Immature natural killer cell (primary cell): ENCODE data around the gene TMOD1. TPM values are rescaled to one million over a fixed set of nuclear protein-coding genes. Genes with fewer than 3 reads are reported as not detected.

Source experiments
- DNase-seq, 3 donors: peaks; one replicate each; pipeline ENCODE4 v3.0.0; 2022; ENCODE audit warnings: mixed read lengths in 1 of 3
- H3K27ac Mint-ChIP-seq, 6 donors: one replicate each; pipeline ENCODE4 v1.8.0; 2020; ENCODE audit warnings: mixed read lengths in 6 of 6, mild to moderate bottlenecking in 5 of 6, inconsistent platforms in 4 of 6, moderate library complexity in 3 of 6
- H3K27me3 Mint-ChIP-seq, 3 donors: one replicate each; pipeline ENCODE4 v1.8.0; 2020 to 2021; ENCODE audit warnings: low read depth in 3 of 3, mild to moderate bottlenecking in 3 of 3, mixed read lengths in 3 of 3, moderate library complexity in 3 of 3, inconsistent platforms in 1 of 3
- H3K36me3 Mint-ChIP-seq, 3 donors: one replicate each; pipeline ENCODE4 v1.8.0; 2020; ENCODE audit warnings: mixed read lengths in 3 of 3, inconsistent platforms in 2 of 3, mild to moderate bottlenecking in 2 of 3
- H3K4me1 Mint-ChIP-seq, 2 donors: one replicate each; pipeline ENCODE4 v1.8.0; 2020; ENCODE audit warnings: inconsistent platforms in 2 of 2, mild to moderate bottlenecking in 2 of 2, mixed read lengths in 2 of 2, moderate library complexity in 1 of 2
- H3K4me3 Mint-ChIP-seq, 5 donors: one replicate each; pipeline ENCODE4 v1.8.0; 2020; ENCODE audit warnings: mild to moderate bottlenecking in 5 of 5, mixed read lengths in 5 of 5, inconsistent platforms in 3 of 5, moderate library complexity in 3 of 5
- H3K9me3 Mint-ChIP-seq, 6 donors: one replicate each; pipeline ENCODE4 v1.8.0; 2020; ENCODE audit warnings: mild to moderate bottlenecking in 6 of 6, mixed read lengths in 6 of 6, inconsistent platforms in 4 of 6, moderate library complexity in 3 of 6
- polyA plus RNA-seq, 3 donors: library from polyadenylated mRNA; unstranded; fragments of 300-500 nt; fragmentation: Illumina TruSeq; gene quantifications; one replicate each; pipeline ENCODE4 v1.2.3, GENCODE V29; 2021

The TMOD1 gene
- polyA plus RNA-seq, 3 donors from 2014 or later: 1.7 to 4.8 (median 3.7) TPM

- no peaks in the 10 kb centered on the region for H3K36me3 Mint-ChIP-seq
- H3K4me1 Mint-ChIP-seq: peaks cover 19 to 21% of the 10 kb centered on the region in 2 donors
- no peaks in the 10 kb centered on the region for H3K9me3 Mint-ChIP-seq
- no peak overlapping the region for H3K27ac Mint-ChIP-seq
- H3K4me3 Mint-ChIP-seq: peak overlapping the region; percentile 62 to 84 (median 75)
- DNase-seq: no peak
- peaks cover 13 to 23% (median 18%) of the 10 kb centered on the region in 3 donors for H3K27me3 Mint-ChIP-seq
Observed at GRCh38 chr9:97502984-97503861, 1.8 kb downstream of the TMOD1 start.

GRCh38 chr9:97503862-97504210 is 2.4 kb downstream of the TMOD1 start:
- Mint-ChIP-seq H3K4me3 (no peak overlapping the region), H3K36me3 (no peaks in the 10 kb centered on the region)

GRCh38 chr9:97504381-97505216 is 3.1 kb downstream of the TMOD1 start:
- Mint-ChIP-seq H3K4me1 (peaks cover 19 to 21% of the 10 kb centered on the region in 2 donors), H3K4me3 (no peak overlapping the region), H3K27ac (no peak overlapping the region), H3K36me3 (no peaks in the 10 kb centered on the region), H3K9me3 (no peaks in the 10 kb centered on the region), H3K27me3 (peaks cover 13 to 24% (median 18%) of the 10 kb centered on the region in 3 donors)
- DNase-seq: no peak

More at GRCh38 chr9:97503862-97504210, 2.4 kb downstream of the TMOD1 start:
- Mint-ChIP-seq H3K9me3 (no peaks in the 10 kb centered on the region), H3K27ac (no peak overlapping the region), H3K4me1 (peaks cover 19 to 21% of the 10 kb centered on the region in 2 donors), H3K27me3 (peaks cover 13 to 24% (median 18%) of the 10 kb centered on the region in 3 donors)
- DNase-seq: no peak

- H3K27ac Mint-ChIP-seq: no peak overlapping the region
- no peaks in the 10 kb centered on the region for H3K36me3 Mint-ChIP-seq
- H3K27me3 Mint-ChIP-seq: peaks cover 13 to 24% (median 14%) of the 10 kb centered on the region in 3 donors
- no peak overlapping the region for H3K4me3 Mint-ChIP-seq
- H3K4me1 Mint-ChIP-seq: peaks cover 17 to 19% of the 10 kb centered on the region in 2 donors
- H3K9me3 Mint-ChIP-seq: no peaks in the 10 kb centered on the region
- DNase-seq: no peak
Observed at GRCh38 chr9:97505845-97506244, 4.4 kb downstream of the TMOD1 start.

GRCh38 chr9:97506306-97506705 is 4.8 kb downstream of the TMOD1 start:
- H3K4me1 Mint-ChIP-seq: peaks cover 14 to 15% of the 10 kb centered on the region in 2 donors
- peaks cover 10 to 24% (median 11%) of the 10 kb centered on the region in 3 donors for H3K27me3 Mint-ChIP-seq
- H3K27ac Mint-ChIP-seq: no peak overlapping the region
- no peaks in the 10 kb centered on the region for H3K36me3 Mint-ChIP-seq
- no peaks in the 10 kb centered on the region for H3K9me3 Mint-ChIP-seq
- no peak for DNase-seq
- no peak overlapping the region for H3K4me3 Mint-ChIP-seq

GRCh38 chr9:97506787-97507186 is 5.3 kb downstream of the TMOD1 start:
- no peaks in the 10 kb centered on the region for H3K9me3 Mint-ChIP-seq

GRCh38 chr9:97507428-97507984 is 6.0 kb downstream of the TMOD1 start:
- no peaks in the 10 kb centered on the region for H3K36me3 Mint-ChIP-seq
- peaks cover 9 to 10% of the 10 kb centered on the region in 2 donors for H3K4me1 Mint-ChIP-seq
- H3K9me3 Mint-ChIP-seq: no peaks in the 10 kb centered on the region
- DNase-seq: no peak
- H3K27me3 Mint-ChIP-seq: peaks cover 9 to 21% (median 10%) of the 10 kb centered on the region in 3 donors
- H3K4me3 Mint-ChIP-seq: no peak overlapping the region
- no peak overlapping the region for H3K27ac Mint-ChIP-seq

More at GRCh38 chr9:97506787-97507186, 5.3 kb downstream of the TMOD1 start:
- no peak overlapping the region for H3K4me3 Mint-ChIP-seq
- H3K4me1 Mint-ChIP-seq: peaks cover 14 to 15% of the 10 kb centered on the region in 2 donors
- H3K27ac Mint-ChIP-seq: no peak overlapping the region
- no peaks in the 10 kb centered on the region for H3K36me3 Mint-ChIP-seq
- no peak for DNase-seq
- peaks cover 10 to 24% (median 11%) of the 10 kb centered on the region in 3 donors for H3K27me3 Mint-ChIP-seq

GRCh38 chr9:97508852-97509251 is 7.4 kb downstream of the TMOD1 start:
- H3K27ac Mint-ChIP-seq: no peak overlapping the region
- H3K4me1 Mint-ChIP-seq: no peaks in the 10 kb centered on the region
- H3K36me3 Mint-ChIP-seq: no peaks in the 10 kb centered on the region
- no peak for DNase-seq
- H3K4me3 Mint-ChIP-seq: no peak overlapping the region
- H3K9me3 Mint-ChIP-seq: no peaks in the 10 kb centered on the region
- H3K27me3 Mint-ChIP-seq: peaks cover 0 to 10% (median 5%) of the 10 kb centered on the region in 3 donors

- no peaks in the 10 kb centered on the region for H3K4me1 Mint-ChIP-seq
- no peak overlapping the region for H3K4me3 Mint-ChIP-seq
- peaks cover 0 to 5% (median 2%) of the 10 kb centered on the region in 3 donors for H3K27me3 Mint-ChIP-seq
- no peak for DNase-seq
- no peaks in the 10 kb centered on the region for H3K9me3 Mint-ChIP-seq
- no peaks in the 10 kb centered on the region for H3K36me3 Mint-ChIP-seq
- H3K27ac Mint-ChIP-seq: no peak overlapping the region
Observed at GRCh38 chr9:97510797-97511654, 9.6 kb downstream of the TMOD1 start.

- Mint-ChIP-seq H3K4me3 (no peak overlapping the region), H3K27me3 (peaks cover 0 to 9% (median 5%) of the 10 kb centered on the region in 3 donors), H3K9me3 (no peaks in the 10 kb centered on the region), H3K27ac (no peak overlapping the region), H3K36me3 (no peaks in the 10 kb centered on the region), H3K4me1 (no peaks in the 10 kb centered on the region)
- DNase-seq: no peak
Observed at GRCh38 chr9:97511655-97512427, 10.4 kb downstream of the TMOD1 start.

- Mint-ChIP-seq H3K27me3 (peaks cover 2 to 8% (median 7%) of the 10 kb centered on the region in 3 donors), H3K4me3 (no peak overlapping the region), H3K4me1 (no peaks in the 10 kb centered on the region), H3K9me3 (no peaks in the 10 kb centered on the region), H3K27ac (no peak overlapping the region), H3K36me3 (no peaks in the 10 kb centered on the region)
- no peak for DNase-seq
Observed at GRCh38 chr9:97512966-97513560, 11.6 kb downstream of the TMOD1 start.

- Mint-ChIP-seq H3K27ac (no peak overlapping the region), H3K9me3 (no peaks in the 10 kb centered on the region), H3K4me3 (no peak overlapping the region), H3K4me1 (no peaks in the 10 kb centered on the region), H3K27me3 (peaks cover 7 to 14% (median 9%) of the 10 kb centered on the region in 3 donors), H3K36me3 (no peaks in the 10 kb centered on the region)
- DNase-seq: no peak
Observed at GRCh38 chr9:97514531-97514930, 13.1 kb downstream of the TMOD1 start.
